ENCODE data around the gene OAS3.

The OAS3 gene

GRCh38 chr12:113005762-113006161, 67.5 kb downstream of the OAS3 start:
- peaks cover under 1% of the 10 kb centered on the region; the same call in 1 of the 2 replicates for H3K9me3 ChIP-seq
- no peak overlapping the region for H3K4me3 ChIP-seq
- H3K4me2 ChIP-seq: no peak overlapping the region
- no peaks in the 10 kb centered on the region for H3K27me3 ChIP-seq
- no peak for TF ChIP-seq Cebpa-rat (IDR thresholded peaks at IDR 0.05)
- H3K27ac ChIP-seq: no peak overlapping the region
- no peaks in the 10 kb centered on the region for H4K20me1 ChIP-seq
- H3K4me1 ChIP-seq: no peaks in the 10 kb centered on the region
- no peaks in the 10 kb centered on the region for H3K36me3 ChIP-seq
- no peak overlapping the region for H3K9ac ChIP-seq

GRCh38 chr12:113006206-113006605, 67.9 kb downstream of the OAS3 start:
- Histone ChIP-seq H3K4me3 (no peak overlapping the region), H3K27ac (no peak overlapping the region), H3K9me3 (peaks cover 5% of the 10 kb centered on the region), H4K20me1 (no peaks in the 10 kb centered on the region), H3K4me1 (no peaks in the 10 kb centered on the region), H3K4me2 (no peak overlapping the region), H3K9ac (no peak overlapping the region), H3K36me3 (peaks cover 3% of the 10 kb centered on the region), H3K27me3 (no peaks in the 10 kb centered on the region)
- TF ChIP-seq Cebpa-rat (IDR thresholded peaks at IDR 0.05): no peak

GRCh38 chr12:113006641-113007040, 68.4 kb downstream of the OAS3 start:
- no peaks in the 10 kb centered on the region for H3K4me1 ChIP-seq
- no peak overlapping the region for H3K27ac ChIP-seq
- peaks cover 6% of the 10 kb centered on the region for H3K36me3 ChIP-seq
- no peak overlapping the region for H3K4me3 ChIP-seq
- no peak overlapping the region for H3K4me2 ChIP-seq
- H3K9me3 ChIP-seq: peaks cover 9% of the 10 kb centered on the region
- H3K27me3 ChIP-seq: no peaks in the 10 kb centered on the region
- H4K20me1 ChIP-seq: no peaks in the 10 kb centered on the region
- no peak overlapping the region for H3K9ac ChIP-seq
- no peak for TF ChIP-seq Cebpa-rat (IDR thresholded peaks at IDR 0.05)

- H3K36me3 ChIP-seq: peaks cover 6% of the 10 kb centered on the region
Observed at GRCh38 chr12:113007166-113007565, 68.9 kb downstream of the OAS3 start.

GRCh38 chr12:113010701-113011100, 72.4 kb downstream of the OAS3 start:
- TF ChIP-seq Cebpa-rat (IDR thresholded peaks at IDR 0.05): no peak
- Histone ChIP-seq H3K36me3 (peaks cover 6% of the 10 kb centered on the region), H3K9ac (no peak overlapping the region)

More at GRCh38 chr12:113007166-113007565, 68.9 kb downstream of the OAS3 start:
- no peak overlapping the region for H3K27ac ChIP-seq
- H4K20me1 ChIP-seq: no peaks in the 10 kb centered on the region
- TF ChIP-seq Cebpa-rat (IDR thresholded peaks at IDR 0.05): no peak
- no peaks in the 10 kb centered on the region for H3K4me1 ChIP-seq
- no peaks in the 10 kb centered on the region for H3K27me3 ChIP-seq
- H3K4me2 ChIP-seq: no peak overlapping the region
- no peak overlapping the region for H3K4me3 ChIP-seq
- H3K9ac ChIP-seq: no peak overlapping the region
- H3K9me3 ChIP-seq: peaks cover 11% of the 10 kb centered on the region

GRCh38 chr12:113014565-113014964, 76.3 kb downstream of the OAS3 start:
- H3K4me1 ChIP-seq: no peaks in the 10 kb centered on the region
- H3K27ac ChIP-seq: no peak overlapping the region
- TF ChIP-seq Cebpa-rat (IDR thresholded peaks at IDR 0.05): no peak
- H3K27me3 ChIP-seq: no peaks in the 10 kb centered on the region
- peaks cover 11% of the 10 kb centered on the region for H3K9me3 ChIP-seq
- H3K36me3 ChIP-seq: peaks cover 6% of the 10 kb centered on the region
- H4K20me1 ChIP-seq: no peaks in the 10 kb centered on the region
- H3K9ac ChIP-seq: no peak overlapping the region
- no peak overlapping the region for H3K4me3 ChIP-seq
- H3K4me2 ChIP-seq: no peak overlapping the region

More at GRCh38 chr12:113010701-113011100, 72.4 kb downstream of the OAS3 start:
- no peaks in the 10 kb centered on the region for H4K20me1 ChIP-seq
- peaks cover 11% of the 10 kb centered on the region for H3K9me3 ChIP-seq
- H3K4me3 ChIP-seq: no peak overlapping the region
- H3K4me2 ChIP-seq: no peak overlapping the region
- H3K27me3 ChIP-seq: no peaks in the 10 kb centered on the region
- no peak overlapping the region for H3K27ac ChIP-seq
- no peaks in the 10 kb centered on the region for H3K4me1 ChIP-seq

GRCh38 chr12:113016796-113017195, 78.5 kb downstream of the OAS3 start:
- H3K4me3 ChIP-seq: no peak overlapping the region

GRCh38 chr12:113019025-113019424, 80.8 kb downstream of the OAS3 start:
- Histone ChIP-seq H3K36me3 (no peaks in the 10 kb centered on the region), H3K27me3 (no peaks in the 10 kb centered on the region), H3K4me3 (no peak overlapping the region), H3K4me1 (no peaks in the 10 kb centered on the region), H4K20me1 (no peaks in the 10 kb centered on the region), H3K9me3 (no peaks in the 10 kb centered on the region), H3K9ac (no peak overlapping the region), H3K27ac (no peak overlapping the region), H3K4me2 (no peak overlapping the region)
- no peak for TF ChIP-seq Cebpa-rat (IDR thresholded peaks at IDR 0.05)

More at GRCh38 chr12:113016796-113017195, 78.5 kb downstream of the OAS3 start:
- Histone ChIP-seq H3K4me1 (no peaks in the 10 kb centered on the region), H4K20me1 (no peaks in the 10 kb centered on the region), H3K9ac (no peak overlapping the region), H3K36me3 (no peaks in the 10 kb centered on the region), H3K4me2 (no peak overlapping the region), H3K9me3 (peaks cover under 1% of the 10 kb centered on the region), H3K27ac (no peak overlapping the region), H3K27me3 (no peaks in the 10 kb centered on the region)
- TF ChIP-seq Cebpa-rat (IDR thresholded peaks at IDR 0.05): no peak

GRCh38 chr12:113021500-113021899, 83.2 kb downstream of the OAS3 start:
- Histone ChIP-seq H3K27ac (no peak overlapping the region), H3K36me3 (no peaks in the 10 kb centered on the region), H3K4me2 (no peak overlapping the region), H3K9me3 (no peaks in the 10 kb centered on the region), H3K4me1 (no peaks in the 10 kb centered on the region), H4K20me1 (no peaks in the 10 kb centered on the region), H3K4me3 (no peak overlapping the region), H3K9ac (no peak overlapping the region), H3K27me3 (no peaks in the 10 kb centered on the region)
- no peak for TF ChIP-seq Cebpa-rat (IDR thresholded peaks at IDR 0.05)

Data from BLaER1 (cell line).